ENCODE data around the gene PI16.

Gene PI16

DNA sequence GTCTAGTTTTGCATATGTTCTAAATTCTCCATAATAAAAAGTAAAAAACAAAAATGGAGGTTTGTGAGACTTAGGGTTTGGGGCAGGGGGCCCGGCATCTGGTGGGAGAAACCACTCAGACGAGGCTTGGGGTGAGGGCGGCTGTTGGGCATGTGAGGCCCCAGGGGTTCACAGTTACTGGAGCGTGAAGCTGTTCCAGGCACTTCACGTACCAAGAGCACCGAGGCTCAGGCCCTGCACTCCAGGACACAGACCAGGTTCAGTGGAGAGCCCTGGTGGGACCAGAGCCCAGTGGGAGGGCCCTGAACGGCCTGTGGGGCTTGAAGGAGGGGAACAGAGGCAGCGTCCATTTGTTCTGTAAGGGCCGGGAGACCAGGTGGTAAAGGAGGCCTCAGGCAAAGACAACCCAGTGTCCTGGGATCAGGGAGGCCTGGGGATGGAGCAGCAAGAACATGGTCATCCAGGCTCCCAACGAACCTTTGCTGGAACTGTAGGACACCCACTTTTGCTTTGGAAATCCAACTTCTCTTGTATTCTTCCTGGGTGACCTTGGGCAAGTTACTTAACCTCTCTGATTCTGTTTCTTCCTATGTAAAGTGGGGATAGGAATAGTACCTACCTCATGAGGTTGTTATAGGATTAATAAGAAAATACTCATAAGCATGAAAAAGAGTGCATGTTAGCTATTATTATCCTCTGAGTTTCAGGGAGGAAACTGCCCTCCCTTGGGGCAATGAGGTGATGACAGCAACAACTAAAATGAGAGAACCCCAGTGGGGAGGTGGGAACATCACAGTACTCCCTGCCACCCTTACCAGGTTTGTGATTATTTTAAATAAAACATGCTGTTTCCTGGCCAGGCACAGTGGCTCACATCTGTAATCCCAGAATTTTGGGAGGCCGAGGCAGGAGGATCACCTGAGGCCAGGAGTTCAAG lies 49.8 kb downstream of the PI16 start:
- no peak for DNase-seq (ENCODE audit: low read depth in 2 of 2)

GRCh38 chr6:37005061-37005810 lies 50.7 kb downstream of the PI16 start, which contains the start of gene FGD2:
Gene FGD2, plus strand, starts transcription at chr6:37005655. Its CDS starts 163 bp downstream, at chr6:37005818.
- no peak for DNase-seq (ENCODE audit: low read depth in 2 of 2)

DNA sequence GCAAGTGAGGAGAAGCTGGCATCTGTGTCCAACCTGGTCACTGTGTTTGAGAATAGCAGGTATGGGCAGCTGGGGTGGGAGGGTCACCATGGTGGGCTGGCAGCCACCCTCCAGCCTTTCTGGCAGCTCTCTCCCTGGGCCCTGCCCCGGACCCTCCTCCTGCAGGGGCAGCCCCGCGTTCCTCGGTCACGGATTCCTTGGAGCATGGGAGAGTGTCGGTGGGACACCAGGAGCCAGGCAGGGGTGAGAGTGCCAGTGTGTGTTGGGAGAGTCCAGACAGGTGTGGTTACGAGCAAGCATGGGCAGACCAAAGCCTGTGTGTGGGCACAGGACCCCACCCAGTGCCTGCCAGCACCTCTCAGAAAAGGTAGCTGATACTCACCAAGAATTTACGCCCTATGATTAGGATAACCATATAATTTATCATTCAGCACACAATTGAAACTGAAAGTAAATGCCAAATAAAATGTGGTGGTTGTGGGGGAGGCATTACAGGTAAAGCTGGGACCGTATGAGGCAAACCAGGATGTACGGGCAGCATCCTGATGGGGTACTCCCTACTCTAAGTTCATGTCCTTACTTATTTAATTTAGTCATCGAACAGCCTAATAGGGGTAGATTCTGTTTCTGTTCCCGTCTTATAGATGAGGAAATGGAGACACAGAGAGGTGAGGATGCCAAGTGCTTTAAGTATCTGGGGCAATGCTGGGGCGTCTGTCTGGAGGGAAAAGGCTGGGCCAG lies 51.5 kb downstream of the PI16 start:
- no peak for DNase-seq (ENCODE audit: low read depth in 2 of 2)

- DNase-seq (ENCODE audit: low read depth in 2 of 2): no peak
Measured at GRCh38 chr6:37006793-37007339, 52.3 kb downstream of the PI16 start.

DNA sequence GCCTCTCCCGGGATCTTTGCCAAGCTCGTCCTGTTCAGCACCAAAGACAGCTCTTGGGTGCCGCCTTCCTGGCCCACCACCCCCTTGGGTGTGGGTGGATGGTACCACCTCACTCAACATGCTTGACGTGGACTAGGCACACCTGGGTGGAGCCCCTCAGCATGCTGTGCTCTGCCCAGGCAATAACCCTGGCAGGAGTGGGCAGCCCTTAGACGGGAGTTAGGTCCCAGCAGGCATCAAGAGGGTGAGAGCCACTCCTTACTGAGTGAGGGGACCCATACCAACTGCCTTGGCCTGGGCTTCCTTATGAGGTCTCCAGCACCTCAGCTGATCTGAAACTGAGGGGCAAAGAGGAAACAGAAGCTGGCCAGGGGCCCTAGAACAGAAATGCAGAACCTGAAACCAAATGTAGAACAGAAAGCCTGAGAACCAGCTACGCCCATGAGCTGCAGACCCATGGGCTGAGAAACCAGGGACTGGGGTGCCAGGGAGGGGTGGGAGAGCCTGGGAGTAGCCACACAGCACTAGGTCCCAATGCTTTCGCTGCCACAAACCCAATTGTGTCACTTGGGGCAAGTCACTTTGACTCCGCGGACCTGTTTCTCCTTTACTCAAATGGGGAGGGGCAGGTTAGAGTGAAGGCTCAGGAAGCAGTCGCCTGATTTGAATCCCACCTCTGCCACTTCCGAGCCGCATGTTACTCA lies 53.0 kb downstream of the PI16 start:
- no peak for DNase-seq (ENCODE audit: low read depth in 2 of 2)

- no peak for DNase-seq (ENCODE audit: low read depth in 2 of 2)
Measured at GRCh38 chr6:37008484-37009465, 54.2 kb downstream of the PI16 start.

DNA sequence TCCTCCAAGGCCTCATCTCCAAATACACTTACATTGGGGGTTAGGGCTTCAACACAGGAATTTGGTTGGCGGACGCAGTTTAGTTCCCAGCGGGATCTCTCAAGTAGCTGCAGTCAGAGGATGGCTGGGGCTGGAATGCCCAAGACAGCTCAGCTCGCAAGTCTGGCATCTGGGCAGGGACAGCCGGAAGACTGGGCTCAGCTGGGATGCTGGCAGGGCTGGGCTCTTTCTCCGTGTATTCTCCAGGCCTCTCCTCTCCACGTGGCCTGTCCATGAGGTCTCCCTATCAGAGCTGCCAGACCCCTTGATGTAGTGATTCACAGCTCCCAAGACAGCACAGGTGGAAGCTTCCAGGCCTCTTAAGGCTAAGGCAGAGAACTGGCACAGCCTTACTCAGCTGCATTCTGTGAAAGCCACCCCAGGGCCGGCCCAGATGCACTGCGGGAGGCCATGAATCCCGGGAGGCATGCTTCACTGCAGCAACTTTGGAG lies 55.9 kb downstream of the PI16 start:
- DNase-seq (ENCODE audit: low read depth in 2 of 2): no peak

DNA sequence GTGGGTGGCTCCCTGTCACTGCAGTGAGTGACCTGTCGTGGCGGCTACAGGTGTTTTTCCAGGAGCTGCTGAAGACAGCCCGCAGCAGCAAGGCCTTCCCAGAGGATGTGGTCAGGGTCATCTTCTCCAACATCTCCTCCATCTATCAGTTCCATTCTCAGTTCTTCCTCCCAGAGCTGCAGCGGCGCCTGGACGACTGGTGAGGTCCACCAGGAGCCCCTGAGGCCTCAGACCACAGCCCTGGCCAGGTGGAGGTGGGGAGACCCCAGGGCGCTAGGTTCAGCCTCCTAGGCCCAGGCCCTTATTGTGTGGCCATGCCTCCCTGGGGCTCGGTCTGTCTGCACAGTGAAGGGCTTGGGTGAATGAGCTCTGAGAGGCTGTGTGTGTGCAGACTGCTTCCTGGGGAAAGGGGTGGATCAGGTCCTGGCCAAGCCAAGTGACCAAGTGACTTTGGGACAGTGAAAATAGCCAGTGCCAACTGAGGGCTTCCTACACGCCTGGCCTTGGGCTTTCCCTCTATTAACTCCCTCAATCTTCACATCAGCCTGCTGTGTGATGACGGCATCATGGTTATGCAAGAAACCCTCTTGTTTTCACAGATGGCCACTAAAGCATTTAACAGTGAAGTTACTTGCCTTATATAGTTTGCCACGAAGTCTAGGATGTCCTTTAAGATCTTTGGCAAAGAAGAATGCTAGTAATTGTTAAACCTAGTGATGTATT lies 57.3 kb downstream of the PI16 start:
- no peak for DNase-seq (ENCODE audit: low read depth in 2 of 2)

- DNase-seq (ENCODE audit: low read depth in 2 of 2): no peak
Measured at GRCh38 chr6:37013516-37014491, 59.3 kb downstream of the PI16 start.

Data from stimulated activated CD8-positive, alpha-beta memory T cell treated with anti-CD3 and anti-CD28 coated beads, Interleukin-7, amount 100 ng/mL, for 4 hours (primary cell).